HG03558 (cell line): Measurements from ENCODE around the gene CDKN2A.
"Not testable (repeated sequence)": the region's sequence is repeated elsewhere in the genome, so short reads cannot be mapped to it uniquely, and the experiment has no call there.

Experiments
- ATAC-seq: cut with Tn5 transposase; IDR thresholded peaks from one replicate; pipeline ENCODE4 v1.9.1; 2021; ENCODE audit warnings: moderate number of reproducible peaks; ENCODE audit not compliant: unreplicated experiment; ENCODE audit errors: extremely low read depth

The CDKN2A gene

GRCh38 chr9:21964925-21965385 lies 29.2 kb downstream of the CDKN2A start:
- peak; percentile 51 for ATAC-seq

- no peak for ATAC-seq
These were observed 32.6 kb downstream of the CDKN2A start for GRCh38 chr9:21961569-21961968.

GRCh38 chr9:21959268-21959667 lies 34.9 kb downstream of the CDKN2A start:
- not testable (repeated sequence) for ATAC-seq

DNA sequence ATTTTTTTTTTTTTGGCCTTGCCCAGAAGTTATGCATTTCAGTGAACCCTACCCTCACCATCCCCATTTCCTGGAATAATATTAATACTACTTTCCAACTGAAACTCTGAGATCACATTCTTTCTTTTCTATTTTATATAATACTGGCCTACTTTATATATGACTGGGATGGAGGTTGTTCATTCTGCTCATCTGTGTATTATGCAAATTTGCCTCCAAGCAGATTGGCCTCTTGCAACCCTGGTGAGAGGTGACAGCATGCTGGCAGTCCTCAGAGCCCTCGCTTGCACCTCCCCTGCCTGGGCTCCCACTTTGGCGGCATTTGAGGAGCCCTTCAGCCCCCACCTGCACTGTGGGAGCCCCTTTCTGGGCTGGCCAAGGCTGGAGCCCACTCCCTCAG lies 35.4 kb downstream of the CDKN2A start:
- ATAC-seq, result no peak

- no peak for ATAC-seq
These were observed 48.6 kb downstream of the CDKN2A start for GRCh38 chr9:21945606-21946005.

GRCh38 chr9:21943464-21943863 lies 50.7 kb downstream of the CDKN2A start:
- ATAC-seq, result no peak

DNA sequence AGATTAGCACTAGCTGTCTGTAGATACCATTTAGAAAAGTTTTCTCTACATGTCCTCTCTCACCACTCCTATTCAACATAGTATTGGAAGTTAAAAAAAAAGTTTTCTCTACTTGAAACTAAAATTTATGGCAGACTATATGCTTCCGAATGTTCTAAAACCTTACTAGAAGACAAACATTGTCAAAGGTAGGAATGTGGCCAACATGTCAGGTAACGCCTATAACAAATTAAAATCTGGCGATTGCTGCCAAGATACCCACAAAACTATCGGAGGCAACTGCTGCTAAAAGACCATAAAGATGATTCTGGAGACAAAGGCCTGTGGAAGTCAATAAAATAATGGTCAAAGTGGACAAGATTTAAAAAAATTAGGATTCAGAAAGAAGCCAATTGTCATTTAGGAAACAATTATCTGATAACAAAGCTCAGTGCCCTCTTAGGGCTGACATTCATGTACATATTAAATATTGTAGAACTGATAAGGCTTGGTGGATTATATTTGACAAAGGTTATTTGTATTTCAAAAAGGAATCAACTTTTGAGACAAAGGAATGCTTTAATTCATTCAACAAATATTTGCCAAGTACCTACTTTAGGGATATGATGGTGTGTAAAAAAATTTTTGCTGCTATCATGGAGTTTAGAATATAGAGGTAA lies 52.7 kb downstream of the CDKN2A start:
- ATAC-seq, result no peak

GRCh38 chr9:21936161-21936560 lies 58.0 kb downstream of the CDKN2A start:
- ATAC-seq, result no peak

DNA sequence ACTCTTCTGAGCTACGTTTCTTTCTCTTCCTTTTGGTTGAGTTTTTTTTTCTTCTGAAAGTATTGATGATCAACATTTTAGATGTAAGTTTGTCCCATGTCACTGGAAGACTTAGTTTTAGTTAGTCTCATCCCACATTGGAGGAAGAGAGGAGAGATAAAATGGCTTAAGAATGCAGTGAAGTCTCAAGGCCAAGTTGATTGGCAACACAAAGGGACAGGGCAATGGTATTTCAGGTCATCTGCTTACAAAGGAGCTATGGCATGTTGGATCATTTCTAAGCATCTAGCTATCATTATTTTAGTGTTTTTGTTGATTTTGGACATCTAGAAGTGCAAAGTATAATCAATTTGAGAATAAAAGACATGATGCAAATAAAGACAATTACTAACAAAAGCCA lies 58.6 kb downstream of the CDKN2A start:
- no peak for ATAC-seq

DNA sequence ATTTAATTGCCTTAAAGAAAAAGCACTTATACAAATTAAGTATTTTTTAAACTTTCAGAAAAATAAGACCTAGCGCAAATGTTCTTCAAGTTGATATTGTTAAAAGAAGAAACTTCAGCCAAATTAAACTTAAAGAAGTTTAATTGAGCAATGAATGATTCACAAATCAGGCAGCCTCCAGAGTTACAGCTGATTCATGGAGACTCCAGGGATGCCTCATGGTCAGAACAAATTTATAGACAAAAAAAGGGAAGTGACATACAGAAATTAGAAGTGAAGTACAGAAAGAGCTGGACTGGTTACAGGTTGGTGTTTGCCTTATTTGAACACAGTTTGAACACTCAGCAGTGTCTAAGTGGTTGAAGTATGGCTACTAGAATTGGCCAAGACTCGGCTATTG lies 60.3 kb downstream of the CDKN2A start:
- ATAC-seq, result no peak

GRCh38 chr9:21933281-21933680 lies 60.9 kb downstream of the CDKN2A start:
- ATAC-seq, result no peak

- ATAC-seq, result no peak
These were observed 62.8 kb downstream of the CDKN2A start for GRCh38 chr9:21931428-21931827.

DNA sequence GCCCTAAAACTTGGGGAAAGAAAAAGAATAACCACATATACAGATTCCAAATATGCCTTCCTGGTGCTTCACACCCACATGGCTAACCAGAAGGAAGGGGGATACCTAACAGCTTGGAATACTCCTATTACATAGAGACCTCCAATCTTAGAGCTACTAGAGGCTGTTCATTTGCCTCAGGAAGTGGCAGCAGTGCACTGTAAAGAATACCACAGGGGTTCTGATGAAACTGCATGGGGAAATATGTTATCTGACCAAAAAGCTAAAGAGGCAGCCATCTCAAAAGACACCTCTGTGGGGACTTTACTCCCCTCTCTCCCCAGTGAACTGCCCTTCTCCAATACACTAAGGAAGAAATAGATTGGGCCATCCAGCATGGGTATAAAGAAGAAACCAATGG lies 66.4 kb downstream of the CDKN2A start:
- no peak for ATAC-seq

- ATAC-seq, result no peak
These were observed 70.5 kb downstream of the CDKN2A start for GRCh38 chr9:21923694-21924093.

- ATAC-seq, result peak; percentile 71
These were observed 74.5 kb downstream of the CDKN2A start for GRCh38 chr9:21919377-21920362.
